NB4 (cell line): Measurements from ENCODE around the gene FBXW2.

Experiments used
- POLR2A ChIP-seq: IDR thresholded peaks from 2 replicates; pipeline ENCODE4 v1.6.1; 2011; ENCODE audit warnings: mild to moderate bottlenecking; ENCODE audit not compliant: insufficient read length; ENCODE audit errors: extremely low read depth
- TF ChIP-seq, protein P1 (sequence below): IDR thresholded peaks from one replicate; pipeline ENCODE4 v1.5.1; 2012; ENCODE audit warnings: low read depth, low read length
- TF ChIP-seq, protein P2 (sequence below): IDR thresholded peaks from 2 replicates; pipeline ENCODE4 v1.6.1; 2011; ENCODE audit warnings: low read depth, low read length

DNA sequence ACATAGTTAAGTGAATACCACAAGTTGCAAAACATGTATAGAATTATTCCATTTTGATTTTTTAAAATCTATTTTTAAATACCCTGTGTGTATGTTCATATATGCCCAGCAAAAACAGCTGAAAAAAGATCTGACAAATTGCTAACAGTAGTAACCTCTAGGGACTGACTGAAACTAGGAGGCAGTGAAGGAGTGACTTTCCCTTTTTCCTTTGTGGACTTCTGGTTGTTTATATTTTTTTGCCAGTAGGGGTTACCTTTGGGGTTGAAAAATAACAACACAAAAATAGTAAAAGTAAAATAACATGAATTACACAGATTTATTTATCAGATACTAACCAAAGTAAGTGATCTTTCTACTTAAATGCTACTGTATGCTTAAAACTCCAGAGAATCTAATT, 81.9 kb downstream of the FBXW2 start:
- TF ChIP-seq, protein P1, sequence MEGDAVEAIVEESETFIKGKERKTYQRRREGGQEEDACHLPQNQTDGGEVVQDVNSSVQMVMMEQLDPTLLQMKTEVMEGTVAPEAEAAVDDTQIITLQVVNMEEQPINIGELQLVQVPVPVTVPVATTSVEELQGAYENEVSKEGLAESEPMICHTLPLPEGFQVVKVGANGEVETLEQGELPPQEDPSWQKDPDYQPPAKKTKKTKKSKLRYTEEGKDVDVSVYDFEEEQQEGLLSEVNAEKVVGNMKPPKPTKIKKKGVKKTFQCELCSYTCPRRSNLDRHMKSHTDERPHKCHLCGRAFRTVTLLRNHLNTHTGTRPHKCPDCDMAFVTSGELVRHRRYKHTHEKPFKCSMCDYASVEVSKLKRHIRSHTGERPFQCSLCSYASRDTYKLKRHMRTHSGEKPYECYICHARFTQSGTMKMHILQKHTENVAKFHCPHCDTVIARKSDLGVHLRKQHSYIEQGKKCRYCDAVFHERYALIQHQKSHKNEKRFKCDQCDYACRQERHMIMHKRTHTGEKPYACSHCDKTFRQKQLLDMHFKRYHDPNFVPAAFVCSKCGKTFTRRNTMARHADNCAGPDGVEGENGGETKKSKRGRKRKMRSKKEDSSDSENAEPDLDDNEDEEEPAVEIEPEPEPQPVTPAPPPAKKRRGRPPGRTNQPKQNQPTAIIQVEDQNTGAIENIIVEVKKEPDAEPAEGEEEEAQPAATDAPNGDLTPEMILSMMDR, result no peak
- no peak for TF ChIP-seq POLR2A
- TF ChIP-seq, protein P2, sequence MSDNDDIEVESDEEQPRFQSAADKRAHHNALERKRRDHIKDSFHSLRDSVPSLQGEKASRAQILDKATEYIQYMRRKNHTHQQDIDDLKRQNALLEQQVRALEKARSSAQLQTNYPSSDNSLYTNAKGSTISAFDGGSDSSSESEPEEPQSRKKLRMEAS, result no peak
